ENCODE results near the gene P3H1. TPM values are rescaled to one million over a fixed set of nuclear protein-coding genes. Genes with fewer than 3 reads are reported as not detected.

The P3H1 gene
- total and polyA plus RNA-seq, 2 experiments from 2014 or later = 51.1 to 75.1 TPM

DNA sequence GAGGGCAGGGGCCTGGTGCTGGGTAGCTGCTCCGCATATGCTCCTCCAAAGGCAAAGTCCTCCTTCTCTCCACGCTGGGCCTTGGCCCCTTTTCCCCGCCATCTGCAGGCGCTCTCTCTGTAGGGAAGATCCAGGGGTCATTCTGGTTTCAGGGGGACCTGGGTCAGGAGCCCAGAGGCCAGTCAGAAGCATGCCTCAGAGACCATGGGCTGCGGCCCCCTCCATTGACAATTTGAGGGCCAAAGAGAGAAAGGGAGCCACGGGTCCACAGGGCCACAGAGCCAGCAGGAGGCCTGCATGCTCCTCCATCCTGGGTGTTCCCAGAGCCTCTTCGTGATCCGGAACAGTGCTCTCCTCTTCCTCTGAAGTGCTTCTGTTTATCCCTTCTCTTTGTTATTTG is 24.7 kb downstream of the P3H1 start:
- Mint-ChIP-seq H3K4me1 (peaks cover 42% of the 10 kb centered on the region), H3K9me3 (no peaks in the 10 kb centered on the region), H3K36me3 (ENCODE audit: low read depth) (peaks cover 10% of the 10 kb centered on the region; the same call in 2 of the 3 replicates), H3K27me3 (ENCODE audit: insufficient read depth, low read depth, poor library complexity) (peaks cover 13% of the 10 kb centered on the region), H3K4me3 (no peak overlapping the region), H3K27ac (no peak overlapping the region)
- H3K27ac ChIP-seq (ENCODE audit: low read depth) = no peak overlapping the region
- no peak for DNase-seq (ENCODE audit: low spot score)
- TF ChIP-seq NANOG (IDR thresholded peaks at IDR 0.05; ENCODE audit: borderline replicate concordance) = no peak
- TF ChIP-seq, protein P1, sequence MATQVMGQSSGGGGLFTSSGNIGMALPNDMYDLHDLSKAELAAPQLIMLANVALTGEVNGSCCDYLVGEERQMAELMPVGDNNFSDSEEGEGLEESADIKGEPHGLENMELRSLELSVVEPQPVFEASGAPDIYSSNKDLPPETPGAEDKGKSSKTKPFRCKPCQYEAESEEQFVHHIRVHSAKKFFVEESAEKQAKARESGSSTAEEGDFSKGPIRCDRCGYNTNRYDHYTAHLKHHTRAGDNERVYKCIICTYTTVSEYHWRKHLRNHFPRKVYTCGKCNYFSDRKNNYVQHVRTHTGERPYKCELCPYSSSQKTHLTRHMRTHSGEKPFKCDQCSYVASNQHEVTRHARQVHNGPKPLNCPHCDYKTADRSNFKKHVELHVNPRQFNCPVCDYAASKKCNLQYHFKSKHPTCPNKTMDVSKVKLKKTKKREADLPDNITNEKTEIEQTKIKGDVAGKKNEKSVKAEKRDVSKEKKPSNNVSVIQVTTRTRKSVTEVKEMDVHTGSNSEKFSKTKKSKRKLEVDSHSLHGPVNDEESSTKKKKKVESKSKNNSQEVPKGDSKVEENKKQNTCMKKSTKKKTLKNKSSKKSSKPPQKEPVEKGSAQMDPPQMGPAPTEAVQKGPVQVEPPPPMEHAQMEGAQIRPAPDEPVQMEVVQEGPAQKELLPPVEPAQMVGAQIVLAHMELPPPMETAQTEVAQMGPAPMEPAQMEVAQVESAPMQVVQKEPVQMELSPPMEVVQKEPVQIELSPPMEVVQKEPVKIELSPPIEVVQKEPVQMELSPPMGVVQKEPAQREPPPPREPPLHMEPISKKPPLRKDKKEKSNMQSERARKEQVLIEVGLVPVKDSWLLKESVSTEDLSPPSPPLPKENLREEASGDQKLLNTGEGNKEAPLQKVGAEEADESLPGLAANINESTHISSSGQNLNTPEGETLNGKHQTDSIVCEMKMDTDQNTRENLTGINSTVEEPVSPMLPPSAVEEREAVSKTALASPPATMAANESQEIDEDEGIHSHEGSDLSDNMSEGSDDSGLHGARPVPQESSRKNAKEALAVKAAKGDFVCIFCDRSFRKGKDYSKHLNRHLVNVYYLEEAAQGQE (IDR thresholded peaks at IDR 0.05; ENCODE audit: unreplicated experiment) = no peak
- no peak for TF ChIP-seq JUNB (IDR thresholded peaks at IDR 0.05; ENCODE audit: unreplicated experiment)
- no peak for TF ChIP-seq STAT1 (IDR thresholded peaks at IDR 0.05; ENCODE audit: unreplicated experiment)
- no peak for TF ChIP-seq EZH2phosphoT487 (IDR thresholded peaks at IDR 0.05; ENCODE audit: unreplicated experiment)
- no peak for TF ChIP-seq ZNF114 (CRISPR knock-in tag; IDR thresholded peaks at IDR 0.05)
- TF ChIP-seq, protein P2, sequence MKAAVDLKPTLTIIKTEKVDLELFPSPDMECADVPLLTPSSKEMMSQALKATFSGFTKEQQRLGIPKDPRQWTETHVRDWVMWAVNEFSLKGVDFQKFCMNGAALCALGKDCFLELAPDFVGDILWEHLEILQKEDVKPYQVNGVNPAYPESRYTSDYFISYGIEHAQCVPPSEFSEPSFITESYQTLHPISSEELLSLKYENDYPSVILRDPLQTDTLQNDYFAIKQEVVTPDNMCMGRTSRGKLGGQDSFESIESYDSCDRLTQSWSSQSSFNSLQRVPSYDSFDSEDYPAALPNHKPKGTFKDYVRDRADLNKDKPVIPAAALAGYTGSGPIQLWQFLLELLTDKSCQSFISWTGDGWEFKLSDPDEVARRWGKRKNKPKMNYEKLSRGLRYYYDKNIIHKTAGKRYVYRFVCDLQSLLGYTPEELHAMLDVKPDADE (IDR thresholded peaks at IDR 0.05) = no peak
- TF ChIP-seq, protein P3, sequence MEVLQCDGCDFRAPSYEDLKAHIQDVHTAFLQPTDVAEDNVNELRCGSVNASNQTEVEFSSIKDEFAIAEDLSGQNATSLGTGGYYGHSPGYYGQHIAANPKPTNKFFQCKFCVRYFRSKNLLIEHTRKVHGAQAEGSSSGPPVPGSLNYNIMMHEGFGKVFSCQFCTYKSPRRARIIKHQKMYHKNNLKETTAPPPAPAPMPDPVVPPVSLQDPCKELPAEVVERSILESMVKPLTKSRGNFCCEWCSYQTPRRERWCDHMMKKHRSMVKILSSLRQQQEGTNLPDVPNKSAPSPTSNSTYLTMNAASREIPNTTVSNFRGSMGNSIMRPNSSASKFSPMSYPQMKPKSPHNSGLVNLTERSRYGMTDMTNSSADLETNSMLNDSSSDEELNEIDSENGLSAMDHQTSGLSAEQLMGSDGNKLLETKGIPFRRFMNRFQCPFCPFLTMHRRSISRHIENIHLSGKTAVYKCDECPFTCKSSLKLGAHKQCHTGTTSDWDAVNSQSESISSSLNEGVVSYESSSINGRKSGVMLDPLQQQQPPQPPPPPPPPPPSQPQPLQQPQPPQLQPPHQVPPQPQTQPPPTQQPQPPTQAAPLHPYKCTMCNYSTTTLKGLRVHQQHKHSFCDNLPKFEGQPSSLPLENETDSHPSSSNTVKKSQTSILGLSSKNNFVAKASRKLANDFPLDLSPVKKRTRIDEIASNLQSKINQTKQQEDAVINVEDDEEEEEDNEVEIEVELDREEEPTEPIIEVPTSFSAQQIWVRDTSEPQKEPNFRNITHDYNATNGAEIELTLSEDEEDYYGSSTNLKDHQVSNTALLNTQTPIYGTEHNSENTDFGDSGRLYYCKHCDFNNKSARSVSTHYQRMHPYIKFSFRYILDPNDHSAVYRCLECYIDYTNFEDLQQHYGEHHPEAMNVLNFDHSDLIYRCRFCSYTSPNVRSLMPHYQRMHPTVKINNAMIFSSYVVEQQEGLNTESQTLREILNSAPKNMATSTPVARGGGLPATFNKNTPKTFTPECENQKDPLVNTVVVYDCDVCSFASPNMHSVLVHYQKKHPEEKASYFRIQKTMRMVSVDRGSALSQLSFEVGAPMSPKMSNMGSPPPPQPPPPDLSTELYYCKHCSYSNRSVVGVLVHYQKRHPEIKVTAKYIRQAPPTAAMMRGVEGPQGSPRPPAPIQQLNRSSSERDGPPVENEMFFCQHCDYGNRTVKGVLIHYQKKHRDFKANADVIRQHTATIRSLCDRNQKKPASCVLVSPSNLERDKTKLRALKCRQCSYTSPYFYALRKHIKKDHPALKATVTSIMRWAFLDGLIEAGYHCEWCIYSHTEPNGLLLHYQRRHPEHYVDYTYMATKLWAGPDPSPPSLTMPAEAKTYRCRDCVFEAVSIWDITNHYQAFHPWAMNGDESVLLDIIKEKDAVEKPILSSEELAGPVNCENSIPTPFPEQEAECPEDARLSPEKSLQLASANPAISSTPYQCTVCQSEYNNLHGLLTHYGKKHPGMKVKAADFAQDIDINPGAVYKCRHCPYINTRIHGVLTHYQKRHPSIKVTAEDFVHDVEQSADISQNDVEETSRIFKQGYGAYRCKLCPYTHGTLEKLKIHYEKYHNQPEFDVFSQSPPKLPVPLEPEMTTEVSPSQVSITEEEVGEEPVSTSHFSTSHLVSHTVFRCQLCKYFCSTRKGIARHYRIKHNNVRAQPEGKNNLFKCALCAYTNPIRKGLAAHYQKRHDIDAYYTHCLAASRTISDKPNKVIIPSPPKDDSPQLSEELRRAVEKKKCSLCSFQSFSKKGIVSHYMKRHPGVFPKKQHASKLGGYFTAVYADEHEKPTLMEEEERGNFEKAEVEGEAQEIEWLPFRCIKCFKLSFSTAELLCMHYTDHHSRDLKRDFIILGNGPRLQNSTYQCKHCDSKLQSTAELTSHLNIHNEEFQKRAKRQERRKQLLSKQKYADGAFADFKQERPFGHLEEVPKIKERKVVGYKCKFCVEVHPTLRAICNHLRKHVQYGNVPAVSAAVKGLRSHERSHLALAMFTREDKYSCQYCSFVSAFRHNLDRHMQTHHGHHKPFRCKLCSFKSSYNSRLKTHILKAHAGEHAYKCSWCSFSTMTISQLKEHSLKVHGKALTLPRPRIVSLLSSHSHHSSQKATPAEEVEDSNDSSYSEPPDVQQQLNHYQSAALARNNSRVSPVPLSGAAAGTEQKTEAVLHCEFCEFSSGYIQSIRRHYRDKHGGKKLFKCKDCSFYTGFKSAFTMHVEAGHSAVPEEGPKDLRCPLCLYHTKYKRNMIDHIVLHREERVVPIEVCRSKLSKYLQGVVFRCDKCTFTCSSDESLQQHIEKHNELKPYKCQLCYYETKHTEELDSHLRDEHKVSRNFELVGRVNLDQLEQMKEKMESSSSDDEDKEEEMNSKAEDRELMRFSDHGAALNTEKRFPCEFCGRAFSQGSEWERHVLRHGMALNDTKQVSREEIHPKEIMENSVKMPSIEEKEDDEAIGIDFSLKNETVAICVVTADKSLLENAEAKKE (CRISPR knock-in tag; IDR thresholded peaks at IDR 0.05) = no peak
- TF ChIP-seq ZNF331 (CRISPR knock-in tag; IDR thresholded peaks at IDR 0.05; ENCODE audit: low read depth) = no peak
- TF ChIP-seq POLR2AphosphoS5 (IDR thresholded peaks at IDR 0.05; ENCODE audit: low read depth) = no peak
- TF ChIP-seq CREB1 (CRISPR knock-in tag; IDR thresholded peaks at IDR 0.05; ENCODE audit: low read depth) = no peak
- TF ChIP-seq, protein P4, sequence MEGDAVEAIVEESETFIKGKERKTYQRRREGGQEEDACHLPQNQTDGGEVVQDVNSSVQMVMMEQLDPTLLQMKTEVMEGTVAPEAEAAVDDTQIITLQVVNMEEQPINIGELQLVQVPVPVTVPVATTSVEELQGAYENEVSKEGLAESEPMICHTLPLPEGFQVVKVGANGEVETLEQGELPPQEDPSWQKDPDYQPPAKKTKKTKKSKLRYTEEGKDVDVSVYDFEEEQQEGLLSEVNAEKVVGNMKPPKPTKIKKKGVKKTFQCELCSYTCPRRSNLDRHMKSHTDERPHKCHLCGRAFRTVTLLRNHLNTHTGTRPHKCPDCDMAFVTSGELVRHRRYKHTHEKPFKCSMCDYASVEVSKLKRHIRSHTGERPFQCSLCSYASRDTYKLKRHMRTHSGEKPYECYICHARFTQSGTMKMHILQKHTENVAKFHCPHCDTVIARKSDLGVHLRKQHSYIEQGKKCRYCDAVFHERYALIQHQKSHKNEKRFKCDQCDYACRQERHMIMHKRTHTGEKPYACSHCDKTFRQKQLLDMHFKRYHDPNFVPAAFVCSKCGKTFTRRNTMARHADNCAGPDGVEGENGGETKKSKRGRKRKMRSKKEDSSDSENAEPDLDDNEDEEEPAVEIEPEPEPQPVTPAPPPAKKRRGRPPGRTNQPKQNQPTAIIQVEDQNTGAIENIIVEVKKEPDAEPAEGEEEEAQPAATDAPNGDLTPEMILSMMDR (conservative IDR thresholded peaks at IDR 0.05; ENCODE audit: low read depth in 2 of 2) = no peak
- TF ChIP-seq EZH2 (IDR thresholded peaks at IDR 0.05; ENCODE audit: low read depth, unreplicated experiment) = no peak
- no peaks in the 10 kb centered on the region for H3K9me2 ChIP-seq (ENCODE audit: insufficient read depth)
- no peaks in the 10 kb centered on the region for H3K79me2 ChIP-seq (replicated peaks; ENCODE audit: insufficient read depth)
- no peak overlapping the region for H3K4me2 ChIP-seq
- H3K27me3 ChIP-seq (ENCODE audit: insufficient read depth) = no peaks in the 10 kb centered on the region
- H3F3A ChIP-seq (replicated peaks; ENCODE audit: low read depth) = no peaks in the 10 kb centered on the region
- H3K4me1 ChIP-seq (ENCODE audit: insufficient read depth) = peaks cover 22% of the 10 kb centered on the region
- H3K4me3 ChIP-seq = no peak overlapping the region
- no peak for ATAC-seq
- no peaks in the 10 kb centered on the region for H4K20me1 ChIP-seq (replicated peaks; ENCODE audit: insufficient read depth)
- H2AFZ ChIP-seq = no peak overlapping the region
- H3K36me3 ChIP-seq (ENCODE audit: insufficient read depth) = no peaks in the 10 kb centered on the region
